Endothelial cell of umbilical vein (primary cell): Measurements from ENCODE around the gene SPTB. TPM values are rescaled to one million over a fixed set of nuclear protein-coding genes. Genes with fewer than 3 reads are reported as not detected.

Experiments
- BruUV-seq: library from RNA; stranded (reverse); fragments of 400-500 nt; replicated peaks from 2 replicates; lab custom pipeline; 2021; lab: Mats Ljungman, UMichigan
- CTCF ChIA-PET: fragments of 300-600, 350-600 bp; sonication (Branson Sonifier 250); formaldehyde crosslinking; loops from one replicate; lab custom pipeline; 2021; ENCODE audit warnings: antibody characterized with exemption, inconsistent platforms; lab: Charles Lee
- POLR2A ChIA-PET: fragments of 300-600, 350-600 bp; sonication (Branson Sonifier 250); formaldehyde crosslinking; loops from one replicate; lab custom pipeline; 2021; ENCODE audit warnings: antibody characterized with exemption, inconsistent platforms; lab: Charles Lee
- DNase-seq: peaks from one replicate; pipeline ENCODE4 v3.0.0-alpha.2; 2011; ENCODE audit warnings: low read depth, low spot score
- FAIRE-seq: peaks from 2 replicates; lab custom pipeline; 2011; peaks lifted over from hg19 to GRCh38; lab: Jason Lieb, UNC
- H2AFZ ChIP-seq: 2 replicates; pipeline ENCODE4 v1.6.0; 2012; ENCODE audit warnings: low read depth, low read length, control low read depth, inconsistent platforms
- H3K27ac ChIP-seq: 2 replicates; pipeline ENCODE4 v1.5.1; 2011; ENCODE audit warnings: low read depth, mild to moderate bottlenecking, control low read depth, low read length, moderate library complexity; ENCODE audit not compliant: insufficient read depth
- H3K27me3 ChIP-seq, 2 experiments: 2 replicates each; pipeline versions ENCODE4 v1.6.0 to v1.6.1; 2011; ENCODE audit warnings: low read length in 2 of 2, mixed read lengths in 1 of 2; ENCODE audit not compliant: control insufficient read depth in 2 of 2, insufficient read depth in 2 of 2
- H3K36me3 ChIP-seq, 2 experiments: 2 replicates in 1 of 2; 3 replicates in 1 of 2; pipeline ENCODE4 v1.5.1; 2011; ENCODE audit warnings: low read length in 2 of 2, mild to moderate bottlenecking in 1 of 2, moderate library complexity in 1 of 2; ENCODE audit not compliant: control insufficient read depth in 2 of 2, insufficient read depth in 2 of 2; ENCODE audit errors: extremely low read depth in 1 of 2
- H3K4me1 ChIP-seq: 3 replicates; pipeline ENCODE4 v1.5.1; 2011; ENCODE audit warnings: mild to moderate bottlenecking, low read length; ENCODE audit not compliant: control insufficient read depth, insufficient read depth; ENCODE audit errors: extremely low read depth
- H3K4me2 ChIP-seq: 2 replicates; pipeline ENCODE4 v1.6.1; 2011; ENCODE audit warnings: low read length, control low read depth, mixed read lengths; ENCODE audit not compliant: insufficient read depth
- H3K4me3 ChIP-seq, 3 experiments: fragments of 200-600 bp in 1 of 3; sonication (generic), shearing (Covaris generic) in 1 of 3; replicated peaks in 1 of 3; 2 replicates each; pipeline ENCODE4 v1.5.1; 2011 to 2016; ENCODE audit warnings: control low read depth in 3 of 3, low read length in 3 of 3, mild to moderate bottlenecking in 2 of 3, inconsistent platforms in 1 of 3, low read depth in 1 of 3, moderate library complexity in 1 of 3; ENCODE audit not compliant: insufficient read depth in 1 of 3
- H3K79me2 ChIP-seq: 2 replicates; pipeline ENCODE4 v1.6.0; 2012; ENCODE audit warnings: low read length, inconsistent platforms; ENCODE audit not compliant: control insufficient read depth, insufficient read depth
- H3K9ac ChIP-seq: replicated peaks from 2 replicates; pipeline ENCODE3; 2011; ENCODE audit warnings: low read length, control low read depth; ENCODE audit not compliant: insufficient read depth; ENCODE audit errors: extremely low read depth
- H3K9me1 ChIP-seq: replicated peaks from 3 replicates; pipeline ENCODE4 v1.6.0; 2011; ENCODE audit warnings: mild to moderate bottlenecking, low read length; ENCODE audit not compliant: control insufficient read depth, insufficient read depth; ENCODE audit errors: extremely low read depth
- H3K9me3 ChIP-seq: replicated peaks from 2 replicates; pipeline ENCODE4 v1.5.1; 2012; ENCODE audit warnings: low read length, inconsistent platforms; ENCODE audit not compliant: control insufficient read depth, insufficient read depth
- H4K20me1 ChIP-seq: replicated peaks from 2 replicates; pipeline ENCODE3; 2011; ENCODE audit warnings: mild to moderate bottlenecking, low read length; ENCODE audit not compliant: control insufficient read depth, insufficient read depth; ENCODE audit errors: extremely low read depth
- EZH2 ChIP-seq: IDR thresholded peaks from 2 replicates; pipeline ENCODE4 v1.6.1; 2012; ENCODE audit warnings: borderline replicate concordance, low read depth, mild to moderate bottlenecking, moderate library complexity, low read length, inconsistent platforms; ENCODE audit not compliant: severe bottlenecking
- FOS ChIP-seq: IDR thresholded peaks from 2 replicates; pipeline ENCODE4 v1.6.1; 2011; ENCODE audit warnings: mild to moderate bottlenecking, low read length, moderate library complexity, borderline replicate concordance; ENCODE audit not compliant: insufficient read depth
- GATA2 ChIP-seq: IDR thresholded peaks from 2 replicates; pipeline ENCODE4 v1.7.0; 2011; ENCODE audit warnings: low read depth, mild to moderate bottlenecking, moderate library complexity, mixed read lengths, low read length; ENCODE audit not compliant: insufficient read length, insufficient read depth
- JUN ChIP-seq: IDR thresholded peaks from 2 replicates; pipeline ENCODE4 v1.6.1; 2011; ENCODE audit warnings: borderline replicate concordance, low read depth; ENCODE audit not compliant: insufficient read length, insufficient read depth
- MYC ChIP-seq: IDR thresholded peaks from one replicate; pipeline ENCODE4 v1.6.1; 2011; ENCODE audit warnings: mild to moderate bottlenecking, low read depth, low read length
- POLR2A ChIP-seq: IDR thresholded peaks from 2 replicates; pipeline ENCODE4 v1.6.1; 2012; ENCODE audit warnings: low read depth, mild to moderate bottlenecking, control low read depth, low read length
- POLR2AphosphoS5 ChIP-seq: IDR thresholded peaks from 2 replicates; pipeline ENCODE4 v1.6.1; 2012; ENCODE audit warnings: low read depth, mild to moderate bottlenecking, control low read depth, low read length, moderate library complexity; ENCODE audit not compliant: insufficient read depth
- dilution Hi-C: fragments of 300-500 bp; cut with MboI; formaldehyde crosslinking; loops from one replicate; pipeline ENCODE4 v1.15.0; 2019; ENCODE audit warnings: low sequenced_read_pairs; ENCODE audit not compliant: extremely low pct_ligation_motif_present
- intact Hi-C: fragments of 100-400 bp; cut with micrococcal nuclease; formaldehyde crosslinking; loops from one replicate; pipeline ENCODE4 v1.10.0; 2022
- polyA plus RNA-seq, 4 experiments: library from polyadenylated mRNA; depleted of rRNA in 3 of 4; stranded (reverse) in 3 of 4; unstranded in 1 of 4; fragments of >200 nt; gene quantifications; 2 replicates each; pipeline versions ENCODE4 v1.2.1 to v1.2.3, GENCODE V29; 2011 to 2012; ENCODE audit warnings: missing spikeins in 1 of 4
- total RNA-seq: library from RNA; stranded (reverse); gene quantifications from 2 replicates; pipeline ENCODE4 v1.2.3, GENCODE V29; 2021
- TF ChIP-seq, protein P1 (sequence below): IDR thresholded peaks from 2 replicates; pipeline ENCODE4 v1.6.1; 2011; ENCODE audit not compliant: insufficient read depth, insufficient read length
- TF ChIP-seq, protein P2 (sequence below), 2 donors: IDR thresholded peaks; 1 replicate in 1 of 2; 2 replicates in 1 of 2; pipeline ENCODE4 v1.5.1; 2011; ENCODE audit warnings: low read length in 2 of 2, mild to moderate bottlenecking in 2 of 2, moderate library complexity in 2 of 2, control low read depth in 1 of 2, inconsistent platforms in 1 of 2, low read depth in 1 of 2; ENCODE audit not compliant: insufficient read depth in 1 of 2; ENCODE audit errors: extremely low read depth in 1 of 2

Gene SPTB
- total and polyA plus RNA-seq, 2 donors (not counting 3 experiments of a cell fraction or from before 2014, with no cell fraction given), result 0.03 to 0.07 TPM

DNA sequence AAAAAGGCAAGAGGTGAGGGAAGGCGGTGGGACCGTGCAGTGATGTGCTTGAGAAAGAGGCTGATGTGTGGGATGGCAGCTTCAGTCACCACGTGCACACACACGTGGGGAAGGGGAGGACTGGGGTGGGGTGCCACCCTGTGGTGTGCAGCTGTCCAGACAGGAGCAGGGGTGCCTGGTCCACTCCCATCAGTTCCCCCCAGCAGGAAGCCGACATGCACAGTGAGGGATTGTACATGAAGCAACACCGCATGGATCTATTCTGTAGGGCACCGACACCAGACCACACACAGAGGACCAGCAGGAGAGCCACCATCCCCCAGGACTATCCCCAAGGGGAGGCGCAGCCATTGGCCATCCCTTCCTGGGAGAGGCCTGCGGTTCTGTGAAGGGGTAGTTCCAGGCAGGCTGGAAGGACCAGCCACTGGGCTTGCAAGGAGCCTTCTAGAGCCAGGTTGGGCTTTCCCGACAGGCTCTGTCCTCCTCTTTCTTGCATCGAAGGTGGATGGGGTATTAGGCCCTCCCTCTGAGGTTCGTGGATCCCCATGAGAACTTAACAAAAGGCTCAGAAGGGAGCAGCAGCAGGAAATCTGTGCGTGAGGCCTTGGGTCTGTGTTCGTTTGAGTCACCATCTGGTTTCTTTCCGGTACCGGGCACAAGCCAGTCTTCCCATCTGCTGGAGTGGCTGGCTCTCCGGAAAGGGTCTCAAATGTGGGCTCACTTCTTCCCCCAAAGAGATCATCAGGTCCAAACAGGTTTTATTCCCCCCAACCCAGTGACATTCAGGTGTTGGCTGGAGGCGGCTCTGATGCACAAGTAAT is 115.7 kb downstream of the SPTB start:
- Histone ChIP-seq H3K4me1 (peaks cover 21% of the 10 kb centered on the region), H3K9me1 (no peaks in the 10 kb centered on the region), H3K9ac (no peak overlapping the region), H3K4me2 (peak overlapping the region; percentile 4), H3K4me3 (no peak overlapping the region), H3K9me3 (no peaks in the 10 kb centered on the region), H2AFZ (peak overlapping the region; percentile 64), H3K79me2 (no peaks in the 10 kb centered on the region), H3K27me3 (no peaks in the 10 kb centered on the region), H4K20me1 (no peaks in the 10 kb centered on the region), H3K27ac (peak overlapping the region; percentile 30), H3K36me3 (no peaks in the 10 kb centered on the region)
- dilution Hi-C loops, result no loop called here
- no TSS peak for BruUV-seq
- CTCF ChIA-PET, result interaction anchor here (0.5 to 3.4 kb wide), 28 partner anchors 12 to 420 kb away, joined by 3 to 56 read pairs (median 4); partner anchors contain the start of genes MTHFD1 and PLEKHG3
- POLR2A ChIA-PET, result no interaction called here
- intact Hi-C loops, result loop anchor here (1.0 to 5.0 kb wide), 6 partner anchors 59 to 252 kb away; partner anchors contain the start of genes FNTB, HSPA2 and PLEKHG3
- FAIRE-seq, result peak; percentile 85
- TF ChIP-seq, protein P1, sequence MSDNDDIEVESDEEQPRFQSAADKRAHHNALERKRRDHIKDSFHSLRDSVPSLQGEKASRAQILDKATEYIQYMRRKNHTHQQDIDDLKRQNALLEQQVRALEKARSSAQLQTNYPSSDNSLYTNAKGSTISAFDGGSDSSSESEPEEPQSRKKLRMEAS, result no peak
- TF ChIP-seq, protein P2, sequence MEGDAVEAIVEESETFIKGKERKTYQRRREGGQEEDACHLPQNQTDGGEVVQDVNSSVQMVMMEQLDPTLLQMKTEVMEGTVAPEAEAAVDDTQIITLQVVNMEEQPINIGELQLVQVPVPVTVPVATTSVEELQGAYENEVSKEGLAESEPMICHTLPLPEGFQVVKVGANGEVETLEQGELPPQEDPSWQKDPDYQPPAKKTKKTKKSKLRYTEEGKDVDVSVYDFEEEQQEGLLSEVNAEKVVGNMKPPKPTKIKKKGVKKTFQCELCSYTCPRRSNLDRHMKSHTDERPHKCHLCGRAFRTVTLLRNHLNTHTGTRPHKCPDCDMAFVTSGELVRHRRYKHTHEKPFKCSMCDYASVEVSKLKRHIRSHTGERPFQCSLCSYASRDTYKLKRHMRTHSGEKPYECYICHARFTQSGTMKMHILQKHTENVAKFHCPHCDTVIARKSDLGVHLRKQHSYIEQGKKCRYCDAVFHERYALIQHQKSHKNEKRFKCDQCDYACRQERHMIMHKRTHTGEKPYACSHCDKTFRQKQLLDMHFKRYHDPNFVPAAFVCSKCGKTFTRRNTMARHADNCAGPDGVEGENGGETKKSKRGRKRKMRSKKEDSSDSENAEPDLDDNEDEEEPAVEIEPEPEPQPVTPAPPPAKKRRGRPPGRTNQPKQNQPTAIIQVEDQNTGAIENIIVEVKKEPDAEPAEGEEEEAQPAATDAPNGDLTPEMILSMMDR (IDR thresholded peaks at IDR 0.05; ENCODE audit: extremely low read depth in 1 of 2, insufficient read depth in 1 of 2, low read depth in 1 of 2, low read length in 2 of 2), result no peak
- TF ChIP-seq FOS, result no peak
- TF ChIP-seq GATA2, result no peak
- no peak for TF ChIP-seq JUN
- no peak for TF ChIP-seq MYC
- no peak for TF ChIP-seq POLR2A
- no peak for TF ChIP-seq EZH2
- TF ChIP-seq POLR2AphosphoS5, result no peak
- DNase-seq, result peak; percentile 44
